ENCODE data around the gene ZFPL1. TPM values are rescaled to one million over a fixed set of nuclear protein-coding genes. Genes with fewer than 3 reads are reported as not detected.
A peak's percentile ranks its signal among the peaks of the same experiment; 100 is the strongest.

The ZFPL1 gene
- total and polyA plus RNA-seq, 10 of the 15 experiments (the other 5 are each of a cell fraction or from before 2014, with no cell fraction given), result 2.2 to 37.8 (median 27.0) TPM

- TF ChIP-seq PBX3 (IDR thresholded peaks at IDR 0.05; ENCODE audit: insufficient replicate concordance, low read depth, low read length) (no peak), CBFB (IDR thresholded peaks at IDR 0.05; ENCODE audit: low read depth) (peak; percentile 77; the same call in 1 of the 2 replicates), POLR2AphosphoS5 (IDR thresholded peaks at IDR 0.05; ENCODE audit: low read length) (peak; percentile 88), ZBTB33 (IDR thresholded peaks at IDR 0.05) (no peak), CREM (IDR thresholded peaks at IDR 0.05; ENCODE audit: low read depth) (peak; percentile 92), E4F1 (IDR thresholded peaks at IDR 0.05; ENCODE audit: borderline replicate concordance, partially characterized antibody) (no peak), POU2F2 (IDR thresholded peaks at IDR 0.05; ENCODE audit: borderline replicate concordance, low read depth, low read length) (peak; percentile 81; the same call in 2 of the 3 replicates), MXI1 (IDR thresholded peaks at IDR 0.05; ENCODE audit: low read depth, low read length) (peak; percentile 97), MYB (IDR thresholded peaks at IDR 0.05; ENCODE audit: borderline replicate concordance, low read depth, low read length) (no peak), WRNIP1 (IDR thresholded peaks at IDR 0.05; ENCODE audit: borderline replicate concordance, low read depth, low read length) (no peak), PKNOX1 (IDR thresholded peaks at IDR 0.05) (peak; percentile 76), RAD21 (IDR thresholded peaks at IDR 0.05; ENCODE audit: insufficient read depth, low read depth, low read length) (peak; percentile 78), SRF (IDR thresholded peaks at IDR 0.05; ENCODE audit: low read depth in 2 of 2, low read length in 2 of 2) (peak; percentile 46 to 75; a peak in 3 of 4 replicates), TARDBP (IDR thresholded peaks at IDR 0.05; ENCODE audit: borderline replicate concordance) (no peak), MYC (IDR thresholded peaks at IDR 0.05; ENCODE audit: insufficient read depth, insufficient read length, insufficient replicate concordance, low read length, severe bottlenecking) (peak; percentile 33), IRF5 (IDR thresholded peaks at IDR 0.05; ENCODE audit: borderline replicate concordance) (no peak), SPI1 (IDR thresholded peaks at IDR 0.05; ENCODE audit: borderline replicate concordance, insufficient read depth, low read depth, low read length) (no peak), TBL1XR1 (IDR thresholded peaks at IDR 0.05; ENCODE audit: low read depth, low read length) (peak; percentile 75; the same call in 1 of the 2 replicates), MEF2B (IDR thresholded peaks at IDR 0.05; ENCODE audit: partially characterized antibody, poor library complexity, severe bottlenecking) (peak; percentile 14)
Measured at GRCh38 chr11:65117206-65118096, 33.4 kb downstream of the ZFPL1 start, which contains the start of gene ZNHIT2 (continued).

Measured in GM12878 (cell line).